Ecto neural progenitor cell (in vitro differentiated cells): ENCODE data around the gene GPR39.

Source experiments
- DNase-seq: peaks from one replicate; pipeline ENCODE4 v3.0.0-alpha.2; 2018; ENCODE audit warnings: low spot score

The GPR39 gene

GRCh38 chr2:132671151-132671835 is 254.7 kb downstream of the GPR39 start:
- DNase-seq, result peak; percentile 63

- no peak for DNase-seq
Observed at GRCh38 chr2:132676999-132677398, 260.4 kb downstream of the GPR39 start.

- DNase-seq, result no peak
Observed at GRCh38 chr2:132677661-132678060, 261.1 kb downstream of the GPR39 start.

GRCh38 chr2:132678483-132678882 is 261.9 kb downstream of the GPR39 start:
- DNase-seq, result no peak

GRCh38 chr2:132680544-132680943 is 263.9 kb downstream of the GPR39 start:
- DNase-seq, result no peak

GRCh38 chr2:132681766-132682165 is 265.2 kb downstream of the GPR39 start:
- no peak for DNase-seq

GRCh38 chr2:132690664-132691303 is 274.2 kb downstream of the GPR39 start:
- no peak for DNase-seq

GRCh38 chr2:132691556-132691955 is 275.0 kb downstream of the GPR39 start:
- no peak for DNase-seq

GRCh38 chr2:132692816-132693215 is 276.2 kb downstream of the GPR39 start:
- DNase-seq, result no peak
